Stimulated activated CD4-positive, alpha-beta T cell treated with anti-CD3 and anti-CD28 coated beads, Interleukin-12 subunit alpha, Interleukin-12 subunit beta, amount 100 ng/mL, for 4 hours (primary cell): Measurements from ENCODE around the gene UBLCP1.

Source experiments
- DNase-seq: peaks from one replicate; pipeline ENCODE4 v3.0.0-alpha.2; 2020

UBLCP1 gene

DNA sequence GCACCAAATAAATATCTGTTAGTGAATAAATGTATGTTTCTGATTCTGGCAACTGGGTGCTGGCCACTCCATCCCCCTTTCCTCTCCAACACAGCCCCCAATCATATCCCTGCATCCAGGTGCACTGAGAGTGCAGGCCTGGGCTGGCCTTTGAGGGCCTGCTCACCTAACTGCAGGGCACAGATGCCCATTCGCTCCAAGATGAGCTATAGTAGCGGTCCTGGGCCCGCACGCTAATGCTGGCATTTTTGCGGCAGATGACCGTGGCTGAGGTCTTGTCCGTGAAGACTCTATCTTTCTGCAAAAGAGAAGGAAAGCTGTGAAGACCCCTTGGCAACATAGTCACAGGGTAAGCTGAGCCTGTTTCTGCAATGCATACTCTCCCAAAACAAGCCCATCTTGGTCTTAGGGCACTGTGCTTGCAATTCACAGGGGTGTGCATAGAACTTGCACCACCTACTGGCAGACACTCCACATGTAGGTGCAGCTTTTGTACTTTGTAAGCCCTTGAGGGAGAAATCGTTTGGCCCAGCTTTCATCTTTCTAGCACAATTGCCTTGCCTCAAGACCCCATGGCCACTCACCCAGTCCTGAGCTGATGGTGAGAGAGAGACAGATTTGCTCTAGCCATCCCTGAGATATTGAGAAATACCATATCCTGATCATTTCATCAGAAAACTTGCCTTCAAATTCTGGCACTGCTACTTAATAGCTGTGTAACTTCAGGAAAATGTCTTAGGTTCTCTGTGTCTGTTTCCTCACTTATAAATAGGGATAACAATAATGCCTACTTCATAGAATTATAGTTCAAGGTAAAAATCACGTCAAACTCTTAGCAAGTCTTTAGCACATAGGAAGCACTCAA, 53.7 kb downstream of the UBLCP1 start:
- peak; percentile 18 for DNase-seq

DNA sequence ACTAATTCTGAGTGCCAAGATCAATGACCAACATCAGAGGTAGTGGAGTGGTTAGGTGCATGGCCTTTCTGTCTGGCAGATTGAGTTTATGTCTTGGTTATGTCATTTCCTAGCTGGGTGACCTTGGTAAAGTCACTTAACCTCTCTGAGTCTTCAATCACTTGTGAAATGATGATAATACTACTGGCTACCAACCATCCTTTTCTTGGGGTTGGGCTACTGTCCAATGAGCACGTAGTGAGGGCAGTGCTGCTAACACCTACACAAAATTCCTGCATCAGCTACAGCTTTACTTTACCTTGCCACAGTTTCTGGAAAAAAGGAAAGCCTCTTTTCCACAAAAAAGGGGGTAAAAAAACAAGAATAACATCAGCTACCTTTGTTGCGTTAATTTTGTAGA, 54.8 kb downstream of the UBLCP1 start:
- no peak for DNase-seq

- no peak for DNase-seq
Measured at GRCh38 chr5:159318448-159318847, 55.4 kb downstream of the UBLCP1 start.

GRCh38 chr5:159319363-159319762, 56.3 kb downstream of the UBLCP1 start:
- DNase-seq: no peak

GRCh38 chr5:159319832-159320231, 56.7 kb downstream of the UBLCP1 start:
- no peak for DNase-seq

DNA sequence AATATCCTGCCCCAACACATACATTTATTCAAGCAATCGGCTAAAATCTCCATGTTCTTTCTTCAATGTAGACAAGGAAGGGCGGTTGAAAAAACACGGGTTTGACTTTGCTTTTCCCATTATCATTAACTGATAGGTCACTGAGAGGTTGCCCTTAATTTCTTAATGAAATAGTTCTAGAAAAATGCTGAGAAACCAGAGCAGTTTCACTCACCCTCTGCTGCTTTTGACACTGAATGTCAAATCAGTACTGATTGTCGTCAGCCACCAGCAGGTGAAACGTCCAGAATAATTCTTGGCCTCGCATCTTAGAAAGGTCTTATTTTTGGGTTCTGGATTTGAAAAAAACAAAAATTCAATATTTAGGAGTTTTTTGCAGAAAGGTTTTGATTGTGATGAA, 59.1 kb downstream of the UBLCP1 start:
- DNase-seq: no peak

- DNase-seq: no peak
Measured at GRCh38 chr5:159324102-159324755, 61.1 kb downstream of the UBLCP1 start.

- DNase-seq: no peak
Measured at GRCh38 chr5:159324986-159325385, 61.9 kb downstream of the UBLCP1 start.

- DNase-seq: no peak
Measured at GRCh38 chr5:159330131-159330800, 67.2 kb downstream of the UBLCP1 start, which contains the start of gene IL12B. Gene IL12B (minus strand): TSS chr5:159330487. CDS start chr5:159326782, 3,705 bp downstream.

- peak; percentile 76 for DNase-seq
Measured at GRCh38 chr5:159331093-159331973, 68.2 kb downstream of the UBLCP1 start.

DNA sequence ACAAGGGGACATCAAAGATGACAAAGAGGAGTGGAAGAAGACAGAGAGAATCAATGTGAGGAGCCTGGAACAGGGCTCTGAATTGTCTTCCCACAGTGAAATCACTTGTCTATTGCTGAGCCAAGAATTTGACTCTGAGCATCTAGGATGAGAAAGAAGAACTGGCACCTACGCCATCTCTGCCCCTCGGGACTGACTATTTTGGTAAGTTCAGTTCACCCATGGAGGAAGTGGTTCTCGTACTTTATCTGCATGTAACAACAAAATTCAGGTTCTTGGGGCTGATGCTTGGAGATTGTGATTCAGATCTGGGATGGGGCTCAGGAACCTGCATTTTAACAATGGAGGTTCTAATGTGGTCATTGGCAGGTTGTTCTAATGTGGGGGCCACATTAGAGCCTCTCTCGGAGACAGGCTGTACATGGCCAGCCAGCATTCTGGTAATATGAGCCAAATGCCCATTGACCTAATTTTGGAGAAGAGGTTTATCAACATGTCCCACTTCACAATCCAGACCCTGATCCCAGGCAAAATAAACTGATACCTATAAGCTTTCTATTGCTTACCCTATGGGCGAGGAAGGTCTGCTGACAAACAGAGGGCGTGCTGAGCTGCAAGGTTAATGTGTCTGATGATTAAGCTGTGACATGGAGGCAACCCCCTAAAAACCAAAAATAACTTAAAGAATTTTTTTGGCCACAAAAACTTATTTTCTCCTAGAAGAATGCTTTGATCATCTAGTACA, 69.9 kb downstream of the UBLCP1 start:
- DNase-seq: no peak

GRCh38 chr5:159333545-159333925, 70.4 kb downstream of the UBLCP1 start:
- no peak for DNase-seq
